ENCODE measurements around the gene LDLRAP1.

DNA sequence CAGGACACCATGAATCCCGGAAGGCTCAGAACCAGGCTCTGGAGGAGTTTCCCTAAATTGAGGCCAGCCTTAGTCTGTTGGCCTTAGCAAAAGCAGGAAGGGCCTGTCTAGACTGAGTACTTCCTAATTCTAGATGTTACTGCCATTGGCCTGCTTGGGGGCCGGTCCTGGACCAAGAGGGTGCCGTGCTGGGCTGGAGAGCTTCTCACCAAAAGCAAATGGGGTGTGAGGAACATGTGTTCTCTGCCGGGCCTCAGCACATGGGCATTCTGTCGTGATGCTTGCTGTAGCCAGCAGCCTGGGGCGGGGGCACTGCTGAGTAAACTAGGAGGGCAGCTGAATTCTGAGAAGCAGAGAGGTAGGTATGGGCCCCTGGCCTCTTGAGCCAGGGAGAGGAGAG is 37.5 kb downstream of the LDLRAP1 start:
- TF ChIP-seq TOE1 (IDR thresholded peaks at IDR 0.05; ENCODE audit: borderline replicate concordance) (no peak), TOE1 (CRISPR knock-in tag; IDR thresholded peaks at IDR 0.05; ENCODE audit: borderline replicate concordance, low read depth) (no peak), EZH2 (IDR thresholded peaks at IDR 0.05; ENCODE audit: borderline replicate concordance, low read depth, low read length) (no peak), JUNB (CRISPR knock-in tag; conservative IDR thresholded peaks at IDR 0.05) (no peak)
- TF ChIP-seq, protein P1, sequence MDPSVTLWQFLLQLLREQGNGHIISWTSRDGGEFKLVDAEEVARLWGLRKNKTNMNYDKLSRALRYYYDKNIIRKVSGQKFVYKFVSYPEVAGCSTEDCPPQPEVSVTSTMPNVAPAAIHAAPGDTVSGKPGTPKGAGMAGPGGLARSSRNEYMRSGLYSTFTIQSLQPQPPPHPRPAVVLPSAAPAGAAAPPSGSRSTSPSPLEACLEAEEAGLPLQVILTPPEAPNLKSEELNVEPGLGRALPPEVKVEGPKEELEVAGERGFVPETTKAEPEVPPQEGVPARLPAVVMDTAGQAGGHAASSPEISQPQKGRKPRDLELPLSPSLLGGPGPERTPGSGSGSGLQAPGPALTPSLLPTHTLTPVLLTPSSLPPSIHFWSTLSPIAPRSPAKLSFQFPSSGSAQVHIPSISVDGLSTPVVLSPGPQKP (CRISPR knock-in tag; IDR thresholded peaks at IDR 0.05) = no peak
- TF ChIP-seq, protein P2, sequence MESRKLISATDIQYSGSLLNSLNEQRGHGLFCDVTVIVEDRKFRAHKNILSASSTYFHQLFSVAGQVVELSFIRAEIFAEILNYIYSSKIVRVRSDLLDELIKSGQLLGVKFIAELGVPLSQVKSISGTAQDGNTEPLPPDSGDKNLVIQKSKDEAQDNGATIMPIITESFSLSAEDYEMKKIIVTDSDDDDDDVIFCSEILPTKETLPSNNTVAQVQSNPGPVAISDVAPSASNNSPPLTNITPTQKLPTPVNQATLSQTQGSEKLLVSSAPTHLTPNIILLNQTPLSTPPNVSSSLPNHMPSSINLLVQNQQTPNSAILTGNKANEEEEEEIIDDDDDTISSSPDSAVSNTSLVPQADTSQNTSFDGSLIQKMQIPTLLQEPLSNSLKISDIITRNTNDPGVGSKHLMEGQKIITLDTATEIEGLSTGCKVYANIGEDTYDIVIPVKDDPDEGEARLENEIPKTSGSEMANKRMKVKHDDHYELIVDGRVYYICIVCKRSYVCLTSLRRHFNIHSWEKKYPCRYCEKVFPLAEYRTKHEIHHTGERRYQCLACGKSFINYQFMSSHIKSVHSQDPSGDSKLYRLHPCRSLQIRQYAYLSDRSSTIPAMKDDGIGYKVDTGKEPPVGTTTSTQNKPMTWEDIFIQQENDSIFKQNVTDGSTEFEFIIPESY (CRISPR knock-in tag; IDR thresholded peaks at IDR 0.05) = no peak
- TF ChIP-seq, protein P3, sequence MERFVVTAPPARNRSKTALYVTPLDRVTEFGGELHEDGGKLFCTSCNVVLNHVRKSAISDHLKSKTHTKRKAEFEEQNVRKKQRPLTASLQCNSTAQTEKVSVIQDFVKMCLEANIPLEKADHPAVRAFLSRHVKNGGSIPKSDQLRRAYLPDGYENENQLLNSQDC (CRISPR knock-in tag; IDR thresholded peaks at IDR 0.05) = no peak

All from K562 (cell line).